ENCODE data around the gene GARIN1A.
A peak's percentile ranks its signal among the peaks of the same experiment; 100 is the strongest.
"Not testable (repeated sequence)": the region's sequence is repeated elsewhere in the genome, so short reads cannot be mapped to it uniquely, and the experiment has no call there.

The GARIN1A gene

GRCh38 chr7:128671992-128672391 lies at the start of gene GARIN1A:
Gene GARIN1A (plus strand): TSS chr7:128672292. CDS start chr7:128672398, 106 bp downstream.
- no peak for DNase-seq

GRCh38 chr7:128627124-128627523 lies 45.0 kb upstream of the GARIN1A start:
- DNase-seq: not testable (repeated sequence)

GRCh38 chr7:128633915-128634314 lies 38.2 kb upstream of the GARIN1A start:
- not testable (repeated sequence) for DNase-seq

- DNase-seq: not testable (repeated sequence)
These were observed 26.9 kb upstream of the GARIN1A start for GRCh38 chr7:128645206-128645605.

- DNase-seq: not testable (repeated sequence)
These were observed 26.2 kb upstream of the GARIN1A start for GRCh38 chr7:128645844-128646243.

- not testable (repeated sequence) for DNase-seq
These were observed 25.2 kb upstream of the GARIN1A start for GRCh38 chr7:128646877-128647276.

GRCh38 chr7:128651096-128651495 lies 21.0 kb upstream of the GARIN1A start:
- DNase-seq: not testable (repeated sequence)

- DNase-seq: not testable (repeated sequence)
These were observed 19.5 kb upstream of the GARIN1A start for GRCh38 chr7:128652606-128653005.

- DNase-seq: not testable (repeated sequence)
These were observed 18.9 kb upstream of the GARIN1A start for GRCh38 chr7:128653197-128653596.

- not testable (repeated sequence) for DNase-seq
These were observed 18.0 kb upstream of the GARIN1A start for GRCh38 chr7:128654080-128654479.

GRCh38 chr7:128654501-128654900 lies 17.6 kb upstream of the GARIN1A start:
- not testable (repeated sequence) for DNase-seq

GRCh38 chr7:128658428-128658827 lies 13.7 kb upstream of the GARIN1A start:
- DNase-seq: not testable (repeated sequence)

GRCh38 chr7:128660596-128660995 lies 11.5 kb upstream of the GARIN1A start:
- DNase-seq: no peak

GRCh38 chr7:128661446-128661845 lies 10.6 kb upstream of the GARIN1A start:
- DNase-seq: no peak

- DNase-seq: no peak
These were observed 10.0 kb upstream of the GARIN1A start for GRCh38 chr7:128662091-128662490.

GRCh38 chr7:128663223-128663622 lies 8.9 kb upstream of the GARIN1A start:
- DNase-seq: not testable (repeated sequence)

GRCh38 chr7:128665057-128665456 lies 7.0 kb upstream of the GARIN1A start:
- no peak for DNase-seq

- peak in 1 of 2 experiments; percentile 14 for DNase-seq
These were observed 5.9 kb upstream of the GARIN1A start for GRCh38 chr7:128666200-128666599.

GRCh38 chr7:128672927-128673517 lies 930 bp downstream of the GARIN1A start:
- peak; percentile 28 to 67 for DNase-seq

GRCh38 chr7:128673571-128673970 lies 1.5 kb downstream of the GARIN1A start:
- no peak for DNase-seq

- DNase-seq: no peak
These were observed 4.6 kb downstream of the GARIN1A start for GRCh38 chr7:128676665-128677064.

- DNase-seq: no peak
These were observed 7.8 kb downstream of the GARIN1A start for GRCh38 chr7:128679920-128680319.

GRCh38 chr7:128681794-128682537 lies 9.9 kb downstream of the GARIN1A start:
- peak in 1 of 2 experiments; percentile 27 for DNase-seq

- DNase-seq: not testable (repeated sequence)
These were observed 11.2 kb downstream of the GARIN1A start for GRCh38 chr7:128683270-128683669.
